KOPT-K1 (cell line): ENCODE results near the gene MAPK7.

Experiments used
- H3K27ac ChIP-seq: fragments of 200-600 bp; sonication (generic); 2 replicates; pipeline ENCODE4 v1.5.1; 2016; ENCODE audit warnings: antibody characterized with exemption, mild to moderate bottlenecking, low read depth, low read length; ENCODE audit not compliant: poor library complexity, severe bottlenecking
- H3K36me3 ChIP-seq: fragments of 200-600 bp; sonication (generic); 2 replicates; pipeline ENCODE4 v1.5.1; 2017; ENCODE audit warnings: antibody characterized with exemption, mild to moderate bottlenecking, low read length, moderate library complexity; ENCODE audit not compliant: insufficient read depth
- H3K9me3 ChIP-seq: fragments of 200-600 bp; sonication (generic); 2 replicates; pipeline ENCODE4 v1.5.1; 2017; ENCODE audit warnings: antibody characterized with exemption, low read length, mild to moderate bottlenecking; ENCODE audit not compliant: insufficient read depth, poor library complexity, severe bottlenecking

MAPK7 gene

DNA sequence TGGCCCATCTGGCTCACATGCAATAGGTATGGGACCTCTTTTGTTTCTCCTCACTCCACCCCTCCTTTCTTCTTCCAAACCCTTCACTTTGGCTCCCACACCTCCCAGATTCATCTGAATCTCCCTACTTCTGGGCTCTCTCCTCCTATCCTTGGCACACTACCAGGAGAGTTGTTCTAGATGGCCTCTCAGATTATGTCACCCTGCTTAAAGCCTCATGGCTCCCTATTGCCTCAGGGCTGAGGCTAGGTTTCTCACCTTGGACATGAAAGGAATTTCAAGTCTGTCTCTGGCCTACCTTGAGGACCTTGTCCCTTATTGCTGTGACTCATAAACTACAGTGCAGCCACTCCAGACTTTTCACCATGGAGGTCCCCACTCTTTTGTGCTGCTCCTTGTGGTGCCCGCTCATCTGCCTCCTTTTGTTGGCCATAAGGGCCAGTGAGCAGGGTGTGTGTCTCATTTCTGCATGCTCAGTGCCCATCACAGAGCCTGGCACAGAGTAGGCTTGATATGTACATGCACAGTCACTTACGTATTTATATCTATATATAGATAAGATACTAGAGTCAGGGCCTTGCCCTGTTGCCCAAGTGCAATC, 9.7 kb downstream of the MAPK7 start:
- Histone ChIP-seq H3K36me3 (peaks cover 28% of the 10 kb centered on the region), H3K9me3 (no peaks in the 10 kb centered on the region), H3K27ac (peak overlapping the region; percentile 94)

- Histone ChIP-seq H3K27ac (peak overlapping the region; percentile 39), H3K9me3 (no peaks in the 10 kb centered on the region), H3K36me3 (peaks cover 19% of the 10 kb centered on the region)
These were observed 10.8 kb downstream of the MAPK7 start for GRCh38 chr17:19388791-19389785.

- no peaks in the 10 kb centered on the region for H3K9me3 ChIP-seq
- H3K36me3 ChIP-seq, result 0 out of 2 replicates have a peak, but pooled peaks cover 3% of the 10 kb centered on the region
- H3K27ac ChIP-seq, result peak overlapping the region; percentile 39
These were observed 12.7 kb downstream of the MAPK7 start for GRCh38 chr17:19390951-19391350.

GRCh38 chr17:19391432-19391831, 13.1 kb downstream of the MAPK7 start:
- H3K27ac ChIP-seq, result peak overlapping the region; percentile 39
- no peaks in the 10 kb centered on the region for H3K36me3 ChIP-seq
- no peaks in the 10 kb centered on the region for H3K9me3 ChIP-seq

DNA sequence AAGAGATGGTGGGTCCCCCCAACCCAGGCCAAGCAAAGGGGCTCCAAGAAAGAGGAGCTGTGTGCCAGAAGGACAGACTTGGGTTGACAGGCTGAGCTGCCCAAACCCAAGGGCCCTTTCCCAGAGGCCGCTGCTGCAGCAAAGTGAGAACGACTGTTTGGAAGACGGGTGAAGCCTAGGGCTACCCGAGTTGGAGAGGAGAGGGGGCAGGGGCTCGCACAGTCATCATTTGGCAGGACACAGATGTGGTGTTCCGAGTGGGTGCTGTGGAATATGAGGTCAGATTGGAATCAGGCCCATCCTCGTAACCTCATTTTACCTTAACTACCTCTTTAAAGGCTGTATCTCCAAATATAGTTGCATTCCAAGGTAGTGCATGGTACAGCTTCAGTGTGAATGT, 14.0 kb downstream of the MAPK7 start:
- Histone ChIP-seq H3K36me3 (no peaks in the 10 kb centered on the region), H3K27ac (peak overlapping the region; percentile 6), H3K9me3 (no peaks in the 10 kb centered on the region)

DNA sequence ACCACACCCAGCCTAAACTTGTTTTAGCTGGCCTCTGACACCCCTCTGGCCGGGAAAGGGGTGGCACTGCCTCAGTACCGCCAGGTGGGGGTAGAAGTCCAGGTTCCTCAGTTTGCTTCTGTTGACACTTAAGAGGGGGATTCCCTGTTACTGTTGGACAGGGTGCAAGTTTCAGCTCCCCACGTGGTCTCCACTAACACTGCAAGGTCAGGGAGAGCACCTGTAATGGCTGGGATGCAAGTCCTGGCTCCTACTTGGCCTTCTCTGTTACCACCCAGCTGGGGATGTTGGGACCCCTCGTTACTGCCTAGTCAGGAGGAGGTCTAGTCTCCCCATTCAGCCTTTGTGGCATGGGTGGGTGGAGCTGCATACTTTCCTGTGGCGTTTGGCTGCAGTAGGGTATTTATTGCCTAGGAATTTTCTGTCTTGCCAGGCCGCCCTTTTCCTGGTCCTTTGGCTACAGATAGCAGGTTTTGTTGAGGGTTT, 19.3 kb downstream of the MAPK7 start:
- H3K9me3 ChIP-seq, result no peaks in the 10 kb centered on the region
- H3K27ac ChIP-seq, result no peak overlapping the region
- no peaks in the 10 kb centered on the region for H3K36me3 ChIP-seq

DNA sequence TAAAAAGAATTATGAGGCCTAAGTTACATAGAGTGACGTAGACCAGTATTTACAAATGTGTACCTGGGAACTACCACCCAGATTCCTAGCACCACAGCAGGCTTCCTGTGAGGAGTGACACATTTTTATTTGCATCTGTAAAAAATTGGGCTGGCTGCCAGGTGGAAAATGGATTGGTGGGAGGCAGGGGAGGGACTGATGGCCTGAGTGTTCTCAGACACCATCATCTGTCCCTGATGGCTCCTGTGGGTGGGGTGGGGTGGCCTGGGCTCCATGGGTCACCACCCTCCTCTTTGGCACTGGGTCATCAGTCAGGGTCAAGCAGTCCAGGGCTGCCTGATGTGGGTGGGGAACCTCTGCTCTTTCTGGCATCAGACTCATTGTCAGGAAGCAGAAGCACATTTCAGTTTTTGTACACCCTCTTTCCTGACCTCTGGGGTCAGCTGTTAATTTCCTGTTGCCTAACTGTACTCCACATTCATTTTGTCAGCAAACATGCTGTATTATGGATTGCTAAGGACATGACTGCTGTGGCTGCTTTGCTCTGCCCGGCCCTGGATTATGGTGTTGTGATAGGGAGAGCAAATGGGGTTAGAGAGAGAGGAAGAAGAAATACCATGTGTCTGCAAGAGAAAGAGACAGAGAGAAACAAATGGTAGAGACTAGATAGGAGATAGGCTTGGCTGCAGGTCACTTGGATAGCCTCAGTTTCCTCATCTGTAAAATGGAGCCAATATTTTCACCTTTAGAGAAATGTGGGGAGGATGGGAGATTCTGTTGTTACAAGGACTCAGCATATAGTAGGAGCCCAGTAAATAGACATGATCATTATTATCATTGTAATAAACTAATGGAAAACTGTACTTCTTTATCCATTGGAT, 20.2 kb downstream of the MAPK7 start:
- Histone ChIP-seq H3K36me3 (no peaks in the 10 kb centered on the region), H3K9me3 (no peaks in the 10 kb centered on the region), H3K27ac (no peak overlapping the region)

DNA sequence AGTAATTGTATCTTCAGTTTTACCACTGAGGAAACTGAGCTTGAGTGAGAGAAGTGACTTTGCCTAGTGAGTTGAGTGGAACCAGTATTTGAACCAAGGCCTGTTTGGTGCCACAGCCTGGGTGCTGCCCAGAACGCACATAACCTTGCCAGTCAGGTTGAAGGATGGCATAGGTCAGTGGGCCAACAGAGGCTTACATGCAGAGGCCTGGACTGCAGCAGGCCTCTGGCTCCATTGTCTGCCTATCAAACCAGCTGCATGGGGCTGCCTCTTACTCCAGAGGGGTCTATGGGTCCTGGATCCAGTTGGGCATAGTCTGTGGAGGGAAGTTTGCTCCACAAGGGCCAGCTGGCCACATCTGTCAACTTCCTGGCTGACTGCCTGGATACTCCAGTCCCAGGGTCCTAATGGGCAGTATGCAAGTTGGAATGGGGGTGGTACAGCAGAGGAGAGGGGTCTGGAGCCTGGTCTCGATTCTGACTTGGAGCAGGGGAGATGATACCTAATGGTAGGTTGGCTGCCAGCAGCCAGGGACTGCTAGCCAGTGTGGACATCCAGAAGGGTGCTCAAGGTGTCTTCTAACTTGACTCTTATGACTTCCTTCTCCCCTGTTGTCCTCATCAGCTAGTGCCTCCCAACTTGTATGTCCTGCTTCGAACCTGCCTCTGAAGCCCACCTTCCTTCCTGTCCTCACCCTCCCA, 21.6 kb downstream of the MAPK7 start:
- H3K27ac ChIP-seq, result no peak overlapping the region
- H3K9me3 ChIP-seq, result no peaks in the 10 kb centered on the region
- no peaks in the 10 kb centered on the region for H3K36me3 ChIP-seq

DNA sequence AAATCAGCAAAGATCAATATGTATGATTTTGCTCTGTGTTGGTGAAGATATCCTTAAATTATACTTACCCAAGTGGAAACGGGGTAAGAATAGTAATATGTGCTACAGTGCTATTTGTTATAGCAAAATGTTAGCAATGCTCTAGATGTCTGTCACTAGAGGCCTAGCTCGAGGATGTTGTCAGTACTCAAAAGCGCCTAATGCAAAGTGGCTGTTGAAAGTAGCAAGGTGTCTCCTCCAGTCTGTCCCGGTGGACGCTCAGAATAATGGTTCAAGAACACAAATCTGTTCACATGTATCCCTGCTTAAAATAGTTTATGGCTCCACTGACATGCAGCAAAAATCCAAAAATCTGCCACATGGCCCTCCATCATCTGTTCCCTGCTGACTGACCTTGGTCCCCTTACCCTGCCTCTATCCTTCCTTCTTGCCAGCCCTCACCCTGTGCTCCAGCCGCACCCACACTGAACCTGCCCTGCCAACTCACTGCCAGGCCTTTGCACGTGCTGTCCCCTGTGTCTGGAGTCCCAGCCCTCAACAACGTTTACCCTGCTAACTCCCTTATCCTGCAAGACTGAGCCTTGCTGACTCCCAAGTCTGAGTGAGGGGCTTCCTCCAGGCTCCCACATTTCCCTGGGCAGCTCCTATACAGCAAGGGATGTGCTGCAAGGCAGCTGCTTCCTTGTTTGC, 23.2 kb downstream of the MAPK7 start:
- no peak overlapping the region for H3K27ac ChIP-seq
- H3K36me3 ChIP-seq, result no peaks in the 10 kb centered on the region
- no peaks in the 10 kb centered on the region for H3K9me3 ChIP-seq

- no peaks in the 10 kb centered on the region for H3K36me3 ChIP-seq
- H3K27ac ChIP-seq, result no peak overlapping the region
- no peaks in the 10 kb centered on the region for H3K9me3 ChIP-seq
These were observed 23.9 kb downstream of the MAPK7 start for GRCh38 chr17:19402171-19402570.

- Histone ChIP-seq H3K27ac (no peak overlapping the region), H3K36me3 (no peaks in the 10 kb centered on the region), H3K9me3 (no peaks in the 10 kb centered on the region)
These were observed 24.7 kb downstream of the MAPK7 start for GRCh38 chr17:19403021-19403420.

- no peaks in the 10 kb centered on the region for H3K36me3 ChIP-seq
These were observed 26.0 kb downstream of the MAPK7 start for GRCh38 chr17:19404264-19404663.

GRCh38 chr17:19405114-19405513, 26.8 kb downstream of the MAPK7 start:
- Histone ChIP-seq H3K9me3 (no peaks in the 10 kb centered on the region), H3K27ac (no peak overlapping the region)

More at GRCh38 chr17:19404264-19404663, 26.0 kb downstream of the MAPK7 start:
- Histone ChIP-seq H3K27ac (no peak overlapping the region), H3K9me3 (no peaks in the 10 kb centered on the region)

More at GRCh38 chr17:19405114-19405513, 26.8 kb downstream of the MAPK7 start:
- no peaks in the 10 kb centered on the region for H3K36me3 ChIP-seq
